Peyer's patch (tissue), 4 donors: ENCODE measurements around the gene AMN1.

Source experiments
- POLR2A ChIP-seq, 2 donors: fragments of 450-650 bp; IDR thresholded peaks; one replicate each; pipeline ENCODE4 v1.5.1; 2017; ENCODE audit warnings: antibody characterized with exemption in 2 of 2, mild to moderate bottlenecking in 2 of 2, moderate library complexity in 2 of 2
- TF ChIP-seq, protein P1 (sequence below), 6 experiments: fragments of 450-650 bp in 4 of 6; fragments of 200-600 bp in 2 of 6; sonication (generic) in 1 of 6; IDR thresholded peaks; one replicate each; pipeline ENCODE4 v1.5.1; 2017 to 2019; ENCODE audit warnings: antibody characterized with exemption in 6 of 6, mild to moderate bottlenecking in 3 of 6, moderate library complexity in 1 of 6

DNA sequence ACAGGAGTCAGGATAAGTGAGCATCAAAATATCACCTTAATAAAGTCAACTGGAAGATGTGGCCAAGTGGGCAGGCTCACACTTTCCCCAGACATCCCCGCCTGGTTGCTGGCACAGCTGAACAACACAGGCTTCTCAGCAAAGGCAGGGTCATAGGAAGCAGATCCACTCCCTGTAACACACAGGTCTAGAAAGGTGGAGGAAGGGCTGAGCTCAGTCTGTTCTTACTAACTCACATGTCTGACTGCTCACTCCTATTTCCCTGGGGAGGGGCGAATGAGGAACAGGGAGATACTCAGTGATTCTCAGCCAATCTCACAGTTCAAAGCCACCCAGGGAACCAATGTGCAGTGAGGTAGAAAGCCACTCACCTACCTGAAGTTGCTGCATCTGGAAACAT is 45.0 kb upstream of the AMN1 start:
- no peak for TF ChIP-seq POLR2A (IDR thresholded peaks at IDR 0.05)
- TF ChIP-seq, protein P1, sequence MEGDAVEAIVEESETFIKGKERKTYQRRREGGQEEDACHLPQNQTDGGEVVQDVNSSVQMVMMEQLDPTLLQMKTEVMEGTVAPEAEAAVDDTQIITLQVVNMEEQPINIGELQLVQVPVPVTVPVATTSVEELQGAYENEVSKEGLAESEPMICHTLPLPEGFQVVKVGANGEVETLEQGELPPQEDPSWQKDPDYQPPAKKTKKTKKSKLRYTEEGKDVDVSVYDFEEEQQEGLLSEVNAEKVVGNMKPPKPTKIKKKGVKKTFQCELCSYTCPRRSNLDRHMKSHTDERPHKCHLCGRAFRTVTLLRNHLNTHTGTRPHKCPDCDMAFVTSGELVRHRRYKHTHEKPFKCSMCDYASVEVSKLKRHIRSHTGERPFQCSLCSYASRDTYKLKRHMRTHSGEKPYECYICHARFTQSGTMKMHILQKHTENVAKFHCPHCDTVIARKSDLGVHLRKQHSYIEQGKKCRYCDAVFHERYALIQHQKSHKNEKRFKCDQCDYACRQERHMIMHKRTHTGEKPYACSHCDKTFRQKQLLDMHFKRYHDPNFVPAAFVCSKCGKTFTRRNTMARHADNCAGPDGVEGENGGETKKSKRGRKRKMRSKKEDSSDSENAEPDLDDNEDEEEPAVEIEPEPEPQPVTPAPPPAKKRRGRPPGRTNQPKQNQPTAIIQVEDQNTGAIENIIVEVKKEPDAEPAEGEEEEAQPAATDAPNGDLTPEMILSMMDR (IDR thresholded peaks at IDR 0.05), result no peak
